ENCODE results near the gene FRMD8.
A peak's percentile ranks its signal among the peaks of the same experiment; 100 is the strongest.

FRMD8 gene

GRCh38 chr11:65377036-65377435 is 9.4 kb upstream of the FRMD8 start:
- DNase-seq: no peak

GRCh38 chr11:65377777-65378176 is 8.7 kb upstream of the FRMD8 start:
- no peak for DNase-seq

- DNase-seq: no peak
Observed at GRCh38 chr11:65378208-65378927, 8.1 kb upstream of the FRMD8 start.

GRCh38 chr11:65378928-65379638 is 7.4 kb upstream of the FRMD8 start:
- DNase-seq: no peak

- DNase-seq: no peak
Observed at GRCh38 chr11:65379698-65380459, 6.6 kb upstream of the FRMD8 start.

- no peak for DNase-seq
Observed at GRCh38 chr11:65380460-65381119, 5.8 kb upstream of the FRMD8 start.

GRCh38 chr11:65381716-65382032 is 4.8 kb upstream of the FRMD8 start:
- DNase-seq: no peak

GRCh38 chr11:65382033-65382803 is 4.2 kb upstream of the FRMD8 start, which contains the start of gene SLC25A45:
Gene SLC25A45, minus strand, starts transcription at chr11:65382646. Its CDS starts 695 bp downstream, at chr11:65381951.
- peak; percentile 92 for DNase-seq

GRCh38 chr11:65382804-65383368 is 3.6 kb upstream of the FRMD8 start:
- no peak for DNase-seq

GRCh38 chr11:65383778-65384177 is 2.7 kb upstream of the FRMD8 start:
- DNase-seq: no peak

- no peak for DNase-seq
Observed at GRCh38 chr11:65384301-65384889, 2.0 kb upstream of the FRMD8 start.

- DNase-seq: no peak
Observed at GRCh38 chr11:65388731-65389130, 2.3 kb downstream of the FRMD8 start.

GRCh38 chr11:65389294-65389980 is 3.0 kb downstream of the FRMD8 start:
- DNase-seq: no peak

- no peak for DNase-seq
Observed at GRCh38 chr11:65390099-65390941, 3.9 kb downstream of the FRMD8 start.

- DNase-seq: no peak
Observed at GRCh38 chr11:65390996-65391395, 4.6 kb downstream of the FRMD8 start.

GRCh38 chr11:65392186-65392829 is 5.9 kb downstream of the FRMD8 start:
- DNase-seq: no peak

GRCh38 chr11:65392899-65393298 is 6.5 kb downstream of the FRMD8 start:
- DNase-seq: no peak

GRCh38 chr11:65393513-65394079 is 7.2 kb downstream of the FRMD8 start:
- DNase-seq: no peak

GRCh38 chr11:65394125-65394536 is 7.7 kb downstream of the FRMD8 start:
- no peak for DNase-seq

Measured in activated gamma-delta T cell treated with Interleukin-2 at 50 U/mL for 16 hours (primary cell).